GM12878 (cell line): ENCODE measurements around the gene RPL5. TPM values are rescaled to one million over a fixed set of nuclear protein-coding genes. Genes with fewer than 3 reads are reported as not detected.

ENCODE experiments used
- CHD2 ChIP-seq: IDR thresholded peaks from 2 replicates; pipeline ENCODE4 v1.6.1; 2011; ENCODE audit warnings: low read depth, low read length, improper control_type of control experiment, borderline replicate concordance
- HDAC2 ChIP-seq: fragments of 200-600 bp; sonication (generic); IDR thresholded peaks from 2 replicates; pipeline ENCODE4 v1.6.1; 2017
- polyA plus RNA-seq, 11 experiments: library from polyadenylated mRNA; depleted of rRNA in 4 of 11; unstranded in 6 of 11; stranded (reverse) in 5 of 11; fragments of >200 nt; fragmentation: Nextera tagmentation in 4 of 11; fragmentation: Illumina TruSeq in 1 of 11; extraction: Ambion mirVana in 4 of 11; extraction: Trizol in 1 of 11; gene quantifications; 1 replicate in 1 of 11; 2 replicates in 10 of 11; pipeline versions ENCODE4 v1.2.1 to v1.2.3, GENCODE V29; 2011 to 2016; ENCODE audit warnings: inconsistent platforms in 2 of 11, missing spikeins in 2 of 11, low read depth in 1 of 11
- small RNA-seq: library from RNA; depleted of rRNA; stranded (forward); fragments of <200 nt; gene quantifications from one replicate; pipeline ENCODE3, GENCODE V24; 2014
- total RNA-seq, 4 experiments: library from RNA; depleted of rRNA in 3 of 4; stranded (reverse); fragments of >200 nt in 3 of 4; fragmentation: Illumina TruSeq in 1 of 4; extraction: Trizol in 1 of 4; gene quantifications; 2 replicates each; pipeline versions ENCODE4 v1.2.1 to v1.2.3, GENCODE V29; 2013 to 2021
- TF ChIP-seq, protein P1 (sequence below): IDR thresholded peaks from 2 replicates; pipeline ENCODE4 v1.6.1; 2011; ENCODE audit warnings: low read depth, mild to moderate bottlenecking, low read length, moderate library complexity, borderline replicate concordance; ENCODE audit errors: extremely low read depth

The RPL5 gene
- total and polyA plus RNA-seq, 10 of the 15 experiments (the other 5 are each of a cell fraction or from before 2014, with no cell fraction given) = 1,685 to 6,047 (median 2,601) TPM

- TF ChIP-seq CHD2 = no peak
- TF ChIP-seq, protein P1, sequence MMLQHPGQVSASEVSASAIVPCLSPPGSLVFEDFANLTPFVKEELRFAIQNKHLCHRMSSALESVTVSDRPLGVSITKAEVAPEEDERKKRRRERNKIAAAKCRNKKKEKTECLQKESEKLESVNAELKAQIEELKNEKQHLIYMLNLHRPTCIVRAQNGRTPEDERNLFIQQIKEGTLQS = no peak
- no peak for TF ChIP-seq HDAC2
Measured at GRCh38 chr1:92887465-92887864, 55.6 kb downstream of the RPL5 start (continued).

Small RNAs within 50 kb of the gene (small RNA-seq; reads per million reads assigned to genes)
- gene RF00432 = not detected
- gene SNORA66 = 20.2 reads per million, percentile 97 among the genes with 10 or more reads in this experiment
- gene SNORD21 = not detected

Other genes starting within 250 kb of the RPL5 start
- 3.7 and 6.8 TPM in 2 replicates for gene EVI5, start 46.9 kb upstream of the RPL5 start, total RNA-seq (2014; rRNA removed)
- 2.3 and 3.7 TPM in 2 replicates for gene EVI5, start 46.9 kb upstream of the RPL5 start, total RNA-seq (2014; rRNA removed; fragmentation: Illumina TruSeq; extraction: Trizol)
- 2.1 and 2.5 TPM in 2 replicates for gene EVI5, start 46.9 kb upstream of the RPL5 start, total RNA-seq (2021)
- 1.4 and 2.0 TPM in 2 replicates for gene EVI5, start 46.9 kb upstream of the RPL5 start, polyA plus RNA-seq (2011; rRNA removed)
- 0.78 and 1.3 TPM in 2 replicates for gene EVI5, start 46.9 kb upstream of the RPL5 start, polyA plus RNA-seq (2014; fragmentation: Illumina TruSeq; extraction: Trizol)
- under 1 TPM; 0.27 to 0.98 TPM for gene EVI5, start 46.9 kb upstream of the RPL5 start, polyA plus RNA-seq (2014; fragmentation: Nextera tagmentation; extraction: Ambion mirVana)
- 2.4 and 5.1 TPM in 2 replicates for gene EVI5, start 46.9 kb upstream of the RPL5 start, polyA plus RNA-seq (2014; rRNA removed)
- 1 to 10 TPM; 1.3 to 2.0 TPM for gene EVI5, start 46.9 kb upstream of the RPL5 start, polyA plus RNA-seq (2016; fragmentation: Nextera tagmentation; extraction: Ambion mirVana)
- 6.6 and 7.0 TPM in 2 replicates for gene DIPK1A, start 129.4 kb downstream of the RPL5 start, total RNA-seq (2014; rRNA removed)
- 8.4 and 9.4 TPM in 2 replicates for gene DIPK1A, start 129.4 kb downstream of the RPL5 start, total RNA-seq (2014; rRNA removed; fragmentation: Illumina TruSeq; extraction: Trizol)
- 8.1 and 9.3 TPM in 2 replicates for gene DIPK1A, start 129.4 kb downstream of the RPL5 start, total RNA-seq (2021)
- 12.0 and 19.7 TPM in 2 replicates for gene DIPK1A, start 129.4 kb downstream of the RPL5 start, polyA plus RNA-seq (2011; rRNA removed)
- 12.5 and 16.9 TPM in 2 replicates for gene DIPK1A, start 129.4 kb downstream of the RPL5 start, polyA plus RNA-seq (2014; fragmentation: Illumina TruSeq; extraction: Trizol)
- 1 to 10 TPM; 9.5 to 9.9 TPM for gene DIPK1A, start 129.4 kb downstream of the RPL5 start, polyA plus RNA-seq (2014; fragmentation: Nextera tagmentation; extraction: Ambion mirVana)
- gene DIPK1A, start 129.4 kb downstream of the RPL5 start, polyA plus RNA-seq (2014; rRNA removed) = 4.9 and 5.1 TPM in 2 replicates
- 10 to 100 TPM; 14.6 to 15.0 TPM for gene DIPK1A, start 129.4 kb downstream of the RPL5 start, polyA plus RNA-seq (2016; fragmentation: Nextera tagmentation; extraction: Ambion mirVana)
- gene MTF2, start 247.2 kb downstream of the RPL5 start, total RNA-seq (2014; rRNA removed) = 33.3 and 41.8 TPM in 2 replicates
- 43.6 and 44.3 TPM in 2 replicates for gene MTF2, start 247.2 kb downstream of the RPL5 start, total RNA-seq (2014; rRNA removed; fragmentation: Illumina TruSeq; extraction: Trizol)
- 45.9 and 54.8 TPM in 2 replicates for gene MTF2, start 247.2 kb downstream of the RPL5 start, total RNA-seq (2021)
- gene MTF2, start 247.2 kb downstream of the RPL5 start, polyA plus RNA-seq (2011; rRNA removed) = 74.9 and 102 TPM in 2 replicates
- 38.8 and 40.7 TPM in 2 replicates for gene MTF2, start 247.2 kb downstream of the RPL5 start, polyA plus RNA-seq (2014; fragmentation: Illumina TruSeq; extraction: Trizol)
- gene MTF2, start 247.2 kb downstream of the RPL5 start, polyA plus RNA-seq (2014; fragmentation: Nextera tagmentation; extraction: Ambion mirVana) = 10 to 100 TPM; 22.6 to 30.6 TPM
- gene MTF2, start 247.2 kb downstream of the RPL5 start, polyA plus RNA-seq (2014; rRNA removed) = 32.3 and 41.9 TPM in 2 replicates
- gene MTF2, start 247.2 kb downstream of the RPL5 start, polyA plus RNA-seq (2016; fragmentation: Nextera tagmentation; extraction: Ambion mirVana) = 10 to 100 TPM; 67.4 to 69.4 TPM